AG08395 (cell line): Measurements from ENCODE around the gene SEC14L1.
"Not testable (repeated sequence)": the region's sequence is repeated elsewhere in the genome, so short reads cannot be mapped to it uniquely, and the experiment has no call there.

Experiments
- DNase-seq: peaks from one replicate; pipeline ENCODE4 v3.0.0; 2012; ENCODE audit warnings: mixed read lengths, low spot score

SEC14L1 gene

DNA sequence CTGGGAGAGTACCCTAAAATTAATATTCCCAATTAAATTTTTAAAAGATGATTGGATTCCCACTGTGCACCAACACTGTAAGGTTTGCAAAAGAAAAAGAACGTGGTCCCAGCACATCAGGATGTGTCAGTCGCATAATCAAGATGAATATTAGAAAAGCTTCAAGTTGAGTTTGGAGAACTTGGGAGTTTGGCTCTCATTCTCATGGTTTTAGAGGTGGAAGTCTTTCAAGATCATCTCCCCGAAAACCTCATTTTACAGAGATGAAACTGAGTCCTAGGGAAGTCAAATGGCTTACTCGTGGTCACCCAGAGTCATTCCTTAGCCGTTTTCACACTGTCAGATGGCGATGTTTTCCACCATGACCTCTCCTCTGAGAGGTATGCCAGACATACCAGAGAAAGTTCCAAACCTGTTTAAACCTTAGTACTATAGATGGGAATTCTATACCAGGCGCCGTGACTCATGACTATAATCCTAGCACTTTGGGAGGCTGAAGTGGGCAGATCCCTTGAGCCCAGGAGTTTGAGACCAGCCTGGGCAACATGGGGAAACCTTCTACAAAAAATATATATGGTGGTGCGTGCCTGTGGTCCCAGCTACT lies 1.2 kb downstream of the SEC14L1 start:
- no peak for DNase-seq

GRCh38 chr17:77142689-77143088 lies 1.9 kb downstream of the SEC14L1 start:
- no peak for DNase-seq

DNA sequence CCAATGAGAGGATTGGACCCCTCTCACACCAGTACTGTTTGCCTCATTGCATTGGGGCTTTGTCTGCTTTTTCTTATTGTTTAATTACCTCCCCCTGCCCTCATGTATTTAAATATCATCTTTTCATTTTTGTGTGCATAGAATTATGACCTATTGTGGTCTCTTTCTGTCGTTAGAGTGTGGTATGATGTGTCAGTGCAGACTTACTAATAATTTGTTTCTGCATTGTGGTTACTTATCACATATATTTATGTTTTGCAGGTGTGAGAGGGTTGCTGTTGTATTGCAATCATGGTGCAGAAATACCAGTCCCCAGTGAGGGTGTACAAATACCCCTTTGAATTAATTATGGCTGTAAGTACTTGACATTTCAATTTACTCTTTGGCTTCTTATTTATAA lies 2.5 kb downstream of the SEC14L1 start:
- DNase-seq = no peak

DNA sequence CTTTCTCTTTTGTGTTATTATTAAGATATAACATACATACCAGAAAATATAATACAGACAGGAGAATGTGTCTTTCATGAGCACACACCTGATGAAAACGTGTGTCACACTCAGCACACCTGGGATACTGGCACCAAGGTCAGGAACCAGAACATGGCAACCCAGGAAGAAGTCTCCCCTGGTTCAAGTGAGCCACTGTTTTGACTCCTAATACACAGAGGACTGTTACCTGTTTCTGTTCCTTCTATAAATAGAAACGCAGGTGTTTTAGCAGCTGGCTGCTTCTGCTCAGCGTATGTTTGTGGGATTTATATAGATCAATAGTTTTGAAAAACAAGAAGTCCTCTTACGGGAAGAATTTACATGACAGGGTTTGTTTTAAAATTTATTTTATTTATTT lies 3.5 kb downstream of the SEC14L1 start:
- no peak for DNase-seq

GRCh38 chr17:77145224-77145611 lies 4.4 kb downstream of the SEC14L1 start:
- no peak for DNase-seq

DNA sequence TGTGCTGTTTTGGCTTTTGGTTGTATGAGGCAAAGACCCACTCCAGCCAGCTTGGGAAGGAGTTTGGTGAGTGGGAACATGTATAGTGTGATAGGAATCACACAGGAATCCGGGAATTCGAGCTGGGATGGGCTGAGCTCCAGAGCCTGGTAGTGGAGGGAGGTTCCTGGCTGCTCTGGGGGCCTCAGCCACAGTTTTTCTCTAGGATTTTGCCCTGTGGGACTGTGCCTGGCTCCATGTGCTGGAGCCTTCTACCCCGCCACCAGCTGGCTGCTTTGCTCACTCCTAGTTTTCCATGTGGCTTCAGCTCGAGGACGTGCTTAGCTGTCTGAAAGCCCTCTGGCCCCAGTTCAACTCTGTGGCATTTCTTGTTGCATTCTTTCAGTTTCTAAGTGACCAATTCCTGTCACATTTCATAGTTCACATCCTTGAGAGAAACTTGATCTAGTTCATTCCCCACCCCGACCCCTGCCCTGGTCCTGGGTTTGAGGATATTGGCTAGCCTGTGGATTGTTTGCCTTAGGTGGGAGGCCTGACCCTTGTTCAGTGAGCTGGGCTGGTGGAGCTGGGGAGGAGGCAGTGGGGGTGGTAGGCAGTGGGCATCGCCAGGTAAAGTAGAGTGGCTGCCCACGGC lies 5.0 kb downstream of the SEC14L1 start:
- DNase-seq = peak; percentile 78

- no peak for DNase-seq
Measured at GRCh38 chr17:77146246-77146632, 5.5 kb downstream of the SEC14L1 start.

DNA sequence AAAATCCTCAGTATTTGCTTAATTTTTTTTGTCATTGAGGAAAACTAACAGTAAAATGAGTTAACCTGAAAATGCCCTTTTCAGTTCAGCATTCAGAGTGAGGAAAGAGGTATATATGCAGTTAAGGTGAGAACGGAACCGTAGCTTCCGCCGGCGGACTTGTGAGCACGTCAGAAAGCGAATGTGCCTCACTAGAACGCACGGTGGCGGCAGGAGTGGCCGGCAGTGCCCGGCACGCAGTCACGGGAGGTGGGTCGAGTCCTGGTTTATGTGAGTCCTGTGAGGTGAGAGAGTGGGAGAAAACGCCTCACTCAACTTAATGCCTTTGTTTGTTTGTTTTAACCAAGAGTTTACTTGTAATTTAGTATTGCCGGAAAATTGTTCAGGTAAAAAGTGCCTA lies 6.1 kb downstream of the SEC14L1 start:
- no peak for DNase-seq

- DNase-seq = no peak
Measured at GRCh38 chr17:77147357-77147801, 6.6 kb downstream of the SEC14L1 start.

DNA sequence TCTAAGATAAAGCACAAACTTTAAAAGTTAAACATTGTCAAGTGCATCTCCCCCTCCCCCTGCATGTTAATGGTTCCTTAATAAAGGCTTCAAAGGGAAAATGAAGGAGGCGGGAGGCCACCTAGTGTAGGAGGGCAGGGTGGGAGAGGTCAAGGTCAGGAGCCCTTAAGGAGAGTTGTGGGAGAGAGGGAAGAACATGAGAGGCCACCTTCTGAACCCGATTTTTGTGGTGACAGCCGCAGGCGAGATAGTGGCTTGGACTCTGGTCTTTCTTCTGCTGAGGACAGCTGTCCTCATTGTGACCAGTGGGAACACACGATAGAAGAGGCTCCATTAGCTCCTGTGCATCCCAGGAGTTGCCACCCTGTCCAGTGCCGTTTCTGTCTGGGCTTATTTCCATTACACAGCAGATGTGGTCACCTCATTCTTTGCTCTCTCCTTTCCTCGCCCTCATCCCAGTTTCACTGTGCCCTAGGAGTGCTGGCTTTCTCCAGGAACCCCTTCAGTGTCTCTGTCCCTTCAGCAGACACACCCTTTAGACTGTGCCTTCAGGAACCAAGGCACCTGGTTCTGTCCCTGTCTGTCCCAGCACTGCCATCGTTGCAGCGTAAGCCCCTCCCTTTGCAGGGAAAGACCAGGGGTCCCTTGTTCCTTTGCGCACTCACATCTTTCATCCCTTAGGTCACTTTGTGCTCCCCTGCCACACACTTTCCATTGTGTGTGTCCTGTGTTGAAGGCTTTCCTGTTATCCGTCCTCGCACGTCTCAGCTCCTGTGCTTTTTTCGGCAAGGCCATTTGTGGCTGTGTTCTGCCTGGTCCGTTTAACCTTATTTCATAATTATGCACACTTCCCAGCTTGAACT lies 7.5 kb downstream of the SEC14L1 start:
- no peak for DNase-seq

- no peak for DNase-seq
Measured at GRCh38 chr17:77148940-77149510, 8.3 kb downstream of the SEC14L1 start.

- DNase-seq = no peak
Measured at GRCh38 chr17:77150196-77150595, 9.4 kb downstream of the SEC14L1 start.

DNA sequence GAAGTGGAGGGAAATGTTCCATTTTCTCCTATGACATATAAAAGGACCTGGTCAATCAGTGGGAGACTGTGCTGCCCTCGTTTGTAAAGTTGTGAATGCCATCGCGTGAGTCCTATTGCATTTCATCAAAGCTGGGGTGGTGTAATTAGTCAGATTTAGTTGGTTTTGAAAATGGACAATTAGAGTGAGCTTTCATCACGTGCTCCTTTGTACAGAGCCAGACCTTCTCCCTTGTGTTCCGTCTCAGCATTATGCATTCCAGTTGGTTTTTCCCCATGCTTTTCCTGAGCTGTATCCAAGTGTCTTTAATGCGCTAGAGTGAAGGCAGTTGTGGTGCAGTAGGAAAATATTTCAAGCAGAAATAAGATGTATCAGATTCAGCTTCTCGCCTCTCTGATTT lies 10.4 kb downstream of the SEC14L1 start:
- DNase-seq = no peak

- not testable (repeated sequence) for DNase-seq
Measured at GRCh38 chr17:77152056-77152455, 11.3 kb downstream of the SEC14L1 start.

- no peak for DNase-seq
Measured at GRCh38 chr17:77153472-77153871, 12.7 kb downstream of the SEC14L1 start.

DNA sequence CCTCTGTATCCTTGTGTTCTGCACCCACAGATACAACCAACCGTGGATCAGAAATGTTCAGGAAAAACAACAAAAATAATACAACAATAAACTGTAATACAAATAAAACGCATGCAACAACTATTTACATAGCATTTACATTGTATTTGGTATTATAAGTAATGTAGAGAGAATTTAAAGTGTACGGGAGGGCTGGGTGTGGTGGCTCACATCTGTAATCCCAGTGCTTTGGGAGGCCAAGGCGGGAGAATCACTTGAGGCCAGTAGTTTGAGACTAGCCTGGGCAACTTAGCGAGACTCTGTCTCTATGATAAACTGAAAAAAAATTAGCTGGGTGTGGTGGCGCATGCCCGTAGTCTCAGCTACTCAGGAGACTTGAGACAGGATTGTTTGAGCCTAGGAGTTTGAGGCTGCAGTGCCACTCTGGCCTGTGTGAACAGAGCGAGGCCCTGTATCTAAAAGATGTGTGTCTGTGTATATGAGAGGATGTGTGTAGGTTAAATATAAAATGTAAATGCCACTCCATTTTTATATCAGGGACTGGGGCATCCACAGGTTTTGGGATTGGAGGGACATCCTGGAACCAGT lies 13.3 kb downstream of the SEC14L1 start:
- no peak for DNase-seq

DNA sequence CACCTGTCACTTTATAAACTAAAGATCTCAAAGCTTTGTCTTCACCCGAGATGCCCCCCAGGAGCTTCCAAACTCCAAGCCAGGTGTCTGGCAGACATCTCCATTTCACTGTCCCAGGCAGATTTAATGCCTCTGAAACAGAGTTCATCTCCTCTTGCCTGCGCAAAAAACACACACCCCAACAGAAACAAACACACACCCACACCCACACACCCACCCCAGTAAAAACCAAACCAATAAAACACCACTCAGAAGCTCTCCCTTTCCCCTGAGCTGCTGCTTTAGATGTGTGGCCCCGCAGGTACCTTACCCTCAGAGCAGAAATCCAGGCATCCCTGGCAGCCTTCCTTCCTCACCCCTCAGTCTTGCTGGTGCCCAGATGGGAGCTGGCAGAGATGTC lies 14.4 kb downstream of the SEC14L1 start:
- no peak for DNase-seq

DNA sequence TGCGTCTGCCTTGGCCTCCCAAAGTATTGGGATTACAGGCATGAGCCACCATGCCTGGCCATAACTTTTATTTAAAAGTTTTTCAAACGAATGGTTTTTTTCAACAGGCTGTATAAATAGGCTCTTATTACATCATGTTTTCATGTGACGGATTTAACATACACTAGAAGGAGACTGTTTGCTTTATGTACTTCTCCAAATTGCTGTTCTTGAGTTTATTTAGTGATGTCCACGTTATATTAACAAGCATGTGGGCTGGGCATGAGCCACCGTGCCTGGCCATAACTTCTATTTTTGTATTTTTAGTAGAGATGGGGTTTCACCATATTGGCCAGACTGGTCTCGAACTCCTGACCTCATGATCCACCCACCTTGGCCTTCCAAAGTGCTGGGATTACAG lies 17.0 kb downstream of the SEC14L1 start:
- DNase-seq = not testable (repeated sequence)

- no peak for DNase-seq
Measured at GRCh38 chr17:77160091-77160874, 19.5 kb downstream of the SEC14L1 start.

- DNase-seq = no peak
Measured at GRCh38 chr17:77160875-77161530, 20.2 kb downstream of the SEC14L1 start.

DNA sequence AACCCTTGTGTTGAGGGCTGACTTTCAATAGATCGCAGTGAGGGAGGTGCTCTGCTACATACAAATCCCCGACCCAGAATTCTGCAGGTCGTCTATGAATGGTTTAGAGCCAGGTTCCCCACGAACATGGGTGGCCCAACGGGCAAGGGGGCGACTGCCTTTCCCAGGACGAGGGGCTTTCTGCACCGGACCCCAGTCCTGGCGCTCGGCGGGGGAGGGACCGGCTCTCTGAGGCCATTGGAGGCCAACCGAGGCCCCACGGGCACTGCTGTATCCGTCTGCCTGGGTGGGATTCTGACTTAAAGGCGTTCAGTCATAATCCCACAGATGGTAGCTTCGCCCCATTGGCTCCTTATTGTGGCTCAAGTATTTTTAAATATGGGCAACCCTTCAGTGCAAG lies 21.2 kb downstream of the SEC14L1 start:
- DNase-seq = no peak
